Measurements from ENCODE around the gene CAMK2D. TPM values are rescaled to one million over a fixed set of nuclear protein-coding genes. Genes with fewer than 3 reads are reported as not detected.

The CAMK2D gene
- total RNA-seq, 3 donors from 2014 or later, result 124 to 136 (median 133) TPM

DNA sequence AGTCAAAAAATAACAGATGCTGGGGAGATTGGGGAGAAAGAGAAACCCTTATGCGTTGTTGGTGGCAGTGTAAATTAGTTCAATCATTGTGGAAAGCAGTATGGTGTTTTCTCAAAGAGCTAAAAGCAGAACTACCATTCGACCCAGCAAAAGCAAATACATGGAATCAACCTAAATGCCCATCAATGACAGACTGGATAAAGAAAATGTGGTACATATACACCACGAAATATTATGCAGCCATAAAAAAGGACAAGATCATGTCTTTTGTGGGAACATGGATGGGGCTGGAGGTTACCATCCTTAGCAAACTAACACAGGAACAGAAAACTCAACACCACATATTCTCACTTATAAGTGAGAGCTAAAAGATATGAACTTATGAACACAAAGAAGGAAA, 188.9 kb downstream of the CAMK2D start:
- ATAC-seq (no peak), DNase-seq (no peak)
- Mint-ChIP-seq H3K4me3 (no peak overlapping the region), H3K4me1 (ENCODE audit: low read depth) (peaks cover 54% of the 10 kb centered on the region), H3K27me3 (ENCODE audit: low read depth) (no peaks in the 10 kb centered on the region), H3K9me3 (peaks cover 11% of the 10 kb centered on the region), H3K36me3 (ENCODE audit: insufficient read depth) (peaks cover 31% of the 10 kb centered on the region)

DNA sequence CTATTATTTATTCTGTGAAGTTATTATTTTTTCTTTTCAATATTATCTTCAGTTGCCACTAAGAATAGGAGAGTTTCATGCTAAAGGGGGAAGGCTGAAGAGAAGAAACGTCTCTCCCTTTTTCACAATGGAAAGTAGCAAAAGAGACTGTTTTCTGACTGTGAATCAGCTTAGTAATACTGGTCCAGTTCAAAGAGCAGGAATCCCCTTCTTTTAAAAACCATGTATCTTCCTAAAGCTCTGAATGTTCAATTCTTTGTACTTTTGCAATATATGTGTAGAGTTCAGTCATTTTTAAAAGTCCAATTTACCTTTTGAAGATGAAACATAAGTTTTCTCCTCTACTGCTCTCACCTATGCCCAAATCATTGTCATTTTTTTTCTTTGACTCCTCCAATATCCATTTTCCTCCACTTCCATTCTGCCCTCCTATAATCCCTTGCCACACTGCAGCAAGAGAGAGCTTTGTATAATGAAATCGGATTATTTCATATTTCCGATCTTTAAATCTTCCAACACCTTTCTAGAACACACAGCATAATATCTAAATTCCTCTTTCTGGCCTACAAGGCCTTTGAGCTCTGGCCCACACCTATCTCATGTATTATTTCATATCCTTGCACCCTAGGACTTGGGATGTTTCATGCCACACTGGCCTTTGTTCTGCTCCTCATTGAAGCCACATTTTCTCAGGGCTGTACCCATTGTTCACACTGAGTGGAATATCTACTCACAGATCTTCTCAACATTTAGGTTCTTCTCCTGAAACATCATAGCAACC, 195.3 kb downstream of the CAMK2D start:
- no peak for DNase-seq
- Mint-ChIP-seq H3K36me3 (ENCODE audit: insufficient read depth) (peaks cover 29% of the 10 kb centered on the region), H3K4me1 (ENCODE audit: low read depth) (peaks cover 55% of the 10 kb centered on the region), H3K4me3 (no peak overlapping the region), H3K9me3 (no peaks in the 10 kb centered on the region), H3K27me3 (ENCODE audit: low read depth) (no peaks in the 10 kb centered on the region)
- peak; percentile 26 to 43 for ATAC-seq

DNA sequence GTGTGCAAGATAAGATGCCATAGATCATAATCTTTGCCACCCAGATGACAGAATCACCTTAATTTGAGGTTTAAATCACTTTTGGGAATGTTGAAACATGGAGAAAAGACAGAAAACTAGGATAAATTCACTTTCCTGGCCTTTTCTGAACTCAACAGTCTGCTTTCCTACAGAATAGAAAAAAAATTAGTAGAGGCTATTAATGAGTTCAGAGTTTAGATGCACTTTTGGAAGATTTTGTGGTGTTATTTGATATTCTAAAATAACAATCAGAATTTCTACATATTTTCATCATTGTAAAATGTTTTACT, 195.9 kb downstream of the CAMK2D start:
- Mint-ChIP-seq H3K36me3 (ENCODE audit: insufficient read depth) (peaks cover 33% of the 10 kb centered on the region), H3K27me3 (ENCODE audit: low read depth) (no peaks in the 10 kb centered on the region), H3K4me3 (no peak overlapping the region), H3K4me1 (ENCODE audit: low read depth) (peaks cover 53% of the 10 kb centered on the region), H3K9me3 (no peaks in the 10 kb centered on the region)
- DNase-seq (no peak), ATAC-seq (no peak)

DNA sequence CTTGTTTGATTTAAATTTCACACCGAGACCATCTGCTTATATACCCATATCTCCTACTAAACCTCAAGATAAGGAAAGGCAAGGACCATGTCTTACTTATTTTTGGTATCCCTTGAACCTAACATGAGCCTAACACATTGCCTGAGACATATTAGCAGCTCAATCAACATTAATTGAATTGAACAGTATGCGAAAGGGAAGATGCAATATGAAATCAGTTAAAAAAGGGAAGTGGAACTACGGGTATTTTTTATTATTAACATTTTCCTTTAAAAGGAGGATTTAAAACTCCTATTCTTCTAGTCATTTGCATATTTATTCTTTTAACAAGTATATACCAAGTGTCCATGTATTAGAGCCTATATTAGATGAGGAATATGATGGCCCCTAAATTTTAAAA, 197.0 kb downstream of the CAMK2D start:
- Mint-ChIP-seq H3K36me3 (ENCODE audit: insufficient read depth) (peaks cover 33% of the 10 kb centered on the region), H3K27me3 (ENCODE audit: low read depth) (no peaks in the 10 kb centered on the region), H3K4me3 (no peak overlapping the region), H3K9me3 (no peaks in the 10 kb centered on the region), H3K4me1 (ENCODE audit: low read depth) (peaks cover 47% of the 10 kb centered on the region)
- ATAC-seq, result no peak
- DNase-seq, result no peak

DNA sequence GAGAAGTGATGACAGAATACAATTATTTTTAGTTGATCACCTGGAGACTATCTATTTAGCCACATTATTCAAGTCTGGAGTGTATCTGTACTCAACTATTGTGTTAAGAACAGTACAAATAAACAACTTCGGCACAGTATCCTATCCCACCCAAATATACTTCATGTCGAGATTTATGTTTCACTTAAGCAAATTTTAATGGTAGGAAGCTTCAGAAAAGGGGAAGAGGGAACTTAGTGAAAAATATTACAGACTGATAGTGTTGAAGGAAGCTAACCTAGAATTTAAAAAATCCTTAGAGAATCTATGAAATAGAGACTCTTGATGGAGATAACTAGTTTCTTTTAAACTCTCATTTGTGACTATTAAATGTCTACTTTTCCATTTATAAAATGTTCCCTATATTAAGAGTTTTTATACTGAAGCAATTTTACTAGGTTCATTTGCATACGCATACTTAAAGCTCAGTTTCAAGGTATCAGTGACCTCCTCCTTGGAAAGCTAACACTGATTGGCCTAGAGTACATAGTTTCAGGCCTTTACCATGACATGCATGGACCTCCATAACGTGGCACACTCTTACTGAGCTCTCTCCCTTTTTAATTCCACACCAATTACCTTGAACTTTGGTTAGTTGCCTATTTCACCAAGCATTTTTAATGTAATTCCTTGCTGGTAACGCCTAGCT, 197.7 kb downstream of the CAMK2D start:
- Mint-ChIP-seq H3K4me3 (no peak overlapping the region), H3K9me3 (no peaks in the 10 kb centered on the region), H3K4me1 (ENCODE audit: low read depth) (peaks cover 47% of the 10 kb centered on the region), H3K27me3 (ENCODE audit: low read depth) (no peaks in the 10 kb centered on the region), H3K36me3 (ENCODE audit: insufficient read depth) (peaks cover 33% of the 10 kb centered on the region)
- no peak for DNase-seq
- ATAC-seq, result no peak

DNA sequence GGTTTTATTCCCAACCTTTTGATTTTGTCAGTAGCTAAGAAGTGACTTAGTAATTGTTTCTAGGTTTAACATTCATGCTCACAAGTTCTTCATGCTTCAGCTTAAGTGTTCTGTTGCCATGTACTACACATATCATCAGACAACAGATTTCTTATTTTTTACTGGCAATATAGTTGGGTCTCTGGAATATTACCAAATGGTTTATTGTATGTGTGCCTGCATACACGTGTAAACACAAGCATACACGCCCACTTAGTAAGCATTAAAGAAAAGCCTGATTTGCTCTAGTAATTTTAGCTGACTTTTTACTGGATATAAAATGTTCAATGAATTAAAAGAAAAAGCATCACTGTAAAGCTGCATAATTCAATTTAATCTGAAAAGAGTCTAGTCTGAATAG, 199.8 kb downstream of the CAMK2D start:
- no peak overlapping the region for H3K4me3 Mint-ChIP-seq
- ATAC-seq, result no peak
- H3K36me3 Mint-ChIP-seq (ENCODE audit: insufficient read depth), result peaks cover 30% of the 10 kb centered on the region
- no peak for DNase-seq
- H3K27me3 Mint-ChIP-seq (ENCODE audit: low read depth), result no peaks in the 10 kb centered on the region
- H3K9me3 Mint-ChIP-seq, result no peaks in the 10 kb centered on the region
- peaks cover 38% of the 10 kb centered on the region for H3K4me1 Mint-ChIP-seq (ENCODE audit: low read depth)

DNA sequence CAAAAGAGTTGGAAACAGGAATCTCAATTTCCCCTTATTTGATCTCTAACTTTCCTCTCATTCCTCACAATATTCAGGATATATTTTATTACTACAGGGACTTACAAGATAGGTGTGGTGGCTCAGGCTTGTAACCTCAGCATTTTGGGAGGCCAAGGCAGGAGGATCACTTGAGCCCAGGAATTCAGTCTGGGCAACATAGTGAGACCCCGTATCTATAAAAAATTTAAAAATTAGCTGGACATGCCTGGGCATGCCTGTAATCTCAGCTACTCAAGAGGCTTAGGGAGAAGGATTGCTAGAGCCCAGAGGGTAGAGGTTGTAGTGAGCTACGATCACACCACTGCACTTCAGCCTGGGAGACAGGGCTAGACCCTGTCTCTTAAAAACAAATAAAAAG, 200.4 kb downstream of the CAMK2D start:
- ATAC-seq, result no peak
- no peaks in the 10 kb centered on the region for H3K9me3 Mint-ChIP-seq
- H3K36me3 Mint-ChIP-seq (ENCODE audit: insufficient read depth), result peaks cover 30% of the 10 kb centered on the region
- no peaks in the 10 kb centered on the region for H3K27me3 Mint-ChIP-seq (ENCODE audit: low read depth)
- no peak overlapping the region for H3K4me3 Mint-ChIP-seq
- no peak for DNase-seq
- H3K4me1 Mint-ChIP-seq (ENCODE audit: low read depth), result peaks cover 32% of the 10 kb centered on the region

DNA sequence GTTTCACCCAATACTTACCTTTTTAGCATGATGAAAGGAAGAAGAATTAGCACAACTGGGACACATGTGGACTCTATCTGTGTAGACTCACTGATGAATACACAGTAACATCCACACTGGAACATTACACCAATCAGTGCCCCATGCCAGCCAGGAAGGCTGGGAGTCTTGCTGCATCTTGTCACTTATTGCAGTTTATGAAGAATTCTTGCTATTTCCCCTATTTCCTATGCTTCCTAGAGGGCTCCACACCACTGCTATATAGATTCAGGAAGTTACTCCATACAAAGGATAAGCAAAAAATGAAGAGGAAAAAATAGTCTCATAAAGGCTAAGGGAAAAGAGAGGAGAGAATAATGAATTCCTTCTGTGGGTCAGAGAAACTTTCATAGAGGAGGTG, 201.0 kb downstream of the CAMK2D start:
- Mint-ChIP-seq H3K36me3 (ENCODE audit: insufficient read depth) (peaks cover 31% of the 10 kb centered on the region), H3K27me3 (ENCODE audit: low read depth) (no peaks in the 10 kb centered on the region), H3K4me3 (no peak overlapping the region), H3K4me1 (ENCODE audit: low read depth) (peaks cover 29% of the 10 kb centered on the region), H3K9me3 (no peaks in the 10 kb centered on the region)
- DNase-seq, result no peak
- no peak for ATAC-seq

DNA sequence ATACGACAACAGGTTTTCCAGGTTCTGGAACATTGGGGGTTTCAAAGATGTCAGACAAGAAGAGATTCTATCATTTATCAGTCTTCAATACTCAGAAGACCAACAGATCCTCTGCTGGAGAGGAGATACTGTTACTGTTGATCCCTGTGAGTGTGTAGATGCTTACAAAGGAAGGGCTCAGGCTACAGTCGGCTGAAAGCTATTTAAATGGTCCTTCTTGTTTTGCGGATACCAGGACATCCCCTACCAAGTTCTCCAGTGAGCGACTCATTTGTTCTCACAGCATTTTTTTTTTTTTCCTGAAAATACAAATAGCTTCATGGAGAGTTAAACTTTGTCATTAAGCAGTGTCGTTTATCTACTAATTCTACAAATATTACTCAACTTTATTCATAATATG, 201.6 kb downstream of the CAMK2D start:
- H3K4me3 Mint-ChIP-seq, result no peak overlapping the region
- peaks cover 32% of the 10 kb centered on the region for H3K36me3 Mint-ChIP-seq (ENCODE audit: insufficient read depth)
- ATAC-seq (no peak), DNase-seq (no peak)
- peaks cover 22% of the 10 kb centered on the region for H3K4me1 Mint-ChIP-seq (ENCODE audit: low read depth)
- no peaks in the 10 kb centered on the region for H3K9me3 Mint-ChIP-seq
- H3K27me3 Mint-ChIP-seq (ENCODE audit: low read depth), result no peaks in the 10 kb centered on the region

DNA sequence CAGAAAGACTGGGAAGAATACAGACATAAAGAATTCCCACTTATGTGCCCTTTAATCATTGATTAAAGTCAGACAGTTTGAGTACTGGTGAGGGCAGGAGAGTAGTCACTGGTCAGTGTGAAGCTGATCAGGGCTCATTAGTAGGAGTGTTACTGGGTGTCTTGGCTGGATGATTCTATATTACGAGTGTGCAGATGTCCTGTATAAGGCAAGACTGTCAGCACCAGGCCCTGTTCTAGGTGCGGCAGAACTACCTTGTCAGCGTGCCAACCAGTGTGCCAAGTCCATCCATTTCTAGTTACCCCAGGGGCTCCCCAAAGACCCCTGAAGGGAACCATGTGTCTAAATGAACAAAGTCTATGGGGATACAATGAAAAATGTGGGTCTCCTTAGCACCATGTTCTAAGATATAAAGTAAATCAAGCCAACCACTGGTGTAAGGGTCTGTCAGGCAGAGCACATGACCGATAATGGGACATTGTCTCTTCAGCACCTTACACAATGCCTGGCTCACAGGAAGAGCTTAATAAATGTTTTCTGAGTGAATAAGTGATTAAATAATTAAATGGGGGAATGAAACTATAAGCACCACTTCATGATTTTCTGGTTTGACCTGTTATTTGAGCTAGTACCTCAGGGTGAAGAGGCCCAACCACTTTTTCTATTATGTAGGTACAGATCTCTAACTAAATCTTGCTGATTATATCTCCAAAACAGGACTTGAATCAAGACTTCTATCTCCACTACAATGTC, 205.0 kb downstream of the CAMK2D start:
- no peak overlapping the region for H3K4me3 Mint-ChIP-seq
- H3K4me1 Mint-ChIP-seq (ENCODE audit: low read depth), result peaks cover 9% of the 10 kb centered on the region
- H3K27me3 Mint-ChIP-seq (ENCODE audit: low read depth), result no peaks in the 10 kb centered on the region
- H3K36me3 Mint-ChIP-seq (ENCODE audit: insufficient read depth), result peaks cover 37% of the 10 kb centered on the region
- no peak for DNase-seq
- H3K9me3 Mint-ChIP-seq, result no peaks in the 10 kb centered on the region
- ATAC-seq, result no peak

DNA sequence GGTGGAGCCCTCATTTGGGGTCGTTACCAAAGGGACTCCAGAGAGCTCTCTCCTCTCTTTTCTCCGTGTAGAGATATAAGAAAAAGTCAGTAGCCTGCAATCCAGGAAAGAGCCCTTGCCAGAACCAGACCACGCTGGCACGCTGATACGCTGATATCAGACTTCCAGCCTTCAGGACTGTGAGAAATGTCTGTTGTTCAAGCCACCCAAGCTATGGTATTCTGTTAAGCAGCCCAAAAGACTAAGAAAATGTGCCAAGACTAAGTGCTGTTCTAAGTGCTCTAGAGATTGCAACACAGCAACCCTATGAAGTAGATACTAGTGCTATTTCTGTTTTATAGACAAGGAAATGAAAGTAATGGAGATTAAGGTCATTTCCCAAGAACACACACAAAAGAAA, 205.7 kb downstream of the CAMK2D start:
- no peak for ATAC-seq
- H3K9me3 Mint-ChIP-seq, result no peaks in the 10 kb centered on the region

DNA sequence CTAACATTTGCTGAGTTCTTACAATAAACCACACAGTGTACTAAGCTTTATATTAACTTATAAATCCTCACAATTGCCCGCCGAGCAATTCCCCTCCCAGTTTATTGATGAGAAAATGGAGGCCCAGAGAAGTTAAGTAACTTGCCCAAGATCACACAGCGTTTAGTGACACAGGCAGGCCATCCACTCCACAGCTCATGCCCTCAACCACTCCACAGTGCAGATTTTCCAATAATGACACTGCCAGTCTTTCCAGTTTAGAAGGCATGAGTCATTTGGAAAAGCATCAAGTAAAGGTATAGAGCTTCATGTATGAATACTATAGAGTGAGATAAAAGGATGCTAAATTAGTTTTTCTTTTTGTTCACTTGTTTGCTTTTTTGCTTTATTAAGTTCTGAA, 208.5 kb downstream of the CAMK2D start:
- Mint-ChIP-seq H3K9me3 (no peaks in the 10 kb centered on the region), H3K4me3 (no peak overlapping the region), H3K4me1 (ENCODE audit: low read depth) (peaks cover 14% of the 10 kb centered on the region), H3K27me3 (ENCODE audit: low read depth) (no peaks in the 10 kb centered on the region), H3K36me3 (ENCODE audit: insufficient read depth) (peaks cover 23% of the 10 kb centered on the region)
- ATAC-seq (no peak), DNase-seq (no peak)

More for the DNA sequence above, 205.7 kb downstream of the CAMK2D start:
- no peak overlapping the region for H3K4me3 Mint-ChIP-seq
- DNase-seq, result no peak
- no peaks in the 10 kb centered on the region for H3K27me3 Mint-ChIP-seq (ENCODE audit: low read depth)
- H3K4me1 Mint-ChIP-seq (ENCODE audit: low read depth), result peaks cover 9% of the 10 kb centered on the region
- peaks cover 36% of the 10 kb centered on the region for H3K36me3 Mint-ChIP-seq (ENCODE audit: insufficient read depth)

DNA sequence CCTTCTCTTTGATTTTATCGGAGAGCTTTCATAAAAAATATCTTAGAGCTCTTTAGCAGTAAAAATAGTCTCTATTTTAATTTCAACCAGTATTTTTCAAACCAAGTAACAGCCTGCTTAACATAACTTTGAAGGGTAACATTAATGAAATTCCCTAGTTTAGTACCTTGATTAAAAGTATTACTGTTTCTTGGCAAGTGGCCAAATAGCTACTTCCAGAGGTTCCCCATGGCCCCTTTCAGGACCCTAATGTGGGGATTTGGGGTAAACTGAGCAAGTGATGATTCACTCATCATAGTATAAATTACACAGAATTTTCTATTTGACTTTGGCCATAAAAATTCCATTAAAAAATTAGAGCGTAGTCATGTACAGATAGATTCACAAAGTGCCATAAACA, 211.0 kb downstream of the CAMK2D start:
- ATAC-seq (no peak), DNase-seq (no peak)
- Mint-ChIP-seq H3K27me3 (ENCODE audit: low read depth) (no peaks in the 10 kb centered on the region), H3K4me3 (no peak overlapping the region), H3K36me3 (ENCODE audit: insufficient read depth) (peaks cover 17% of the 10 kb centered on the region), H3K9me3 (no peaks in the 10 kb centered on the region), H3K4me1 (ENCODE audit: low read depth) (peaks cover 19% of the 10 kb centered on the region)

DNA sequence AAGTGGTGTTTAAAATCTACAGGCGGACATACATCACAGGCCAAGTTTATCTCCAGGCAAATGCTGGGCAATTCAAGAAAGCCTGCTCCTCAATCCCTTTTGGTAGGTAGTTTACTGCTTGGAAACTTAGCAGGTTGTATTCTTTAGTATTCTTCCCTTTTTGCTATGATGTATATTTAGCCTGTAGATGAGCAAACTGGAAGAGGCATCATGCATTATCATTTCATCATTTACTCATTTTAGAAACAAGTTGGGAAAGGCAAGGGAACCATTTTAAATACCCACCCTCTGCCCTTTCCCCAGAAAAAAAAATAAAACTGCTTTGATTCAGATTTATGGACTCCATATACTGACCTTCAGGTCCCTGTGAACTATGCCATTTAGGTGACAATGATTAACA, 213.2 kb downstream of the CAMK2D start:
- Mint-ChIP-seq H3K27me3 (ENCODE audit: low read depth) (no peaks in the 10 kb centered on the region), H3K36me3 (ENCODE audit: insufficient read depth) (peaks cover 17% of the 10 kb centered on the region), H3K4me3 (no peak overlapping the region), H3K9me3 (no peaks in the 10 kb centered on the region), H3K4me1 (ENCODE audit: low read depth) (peaks cover 19% of the 10 kb centered on the region)
- DNase-seq (no peak), ATAC-seq (no peak)

Measured in activated T-cell treated with anti-CD3 and anti-CD28 coated beads, Interleukin-2, amount 50 U/mL, for 4 hours (primary cell).